Measurements from ENCODE around the gene SYT9. TPM values are rescaled to one million over a fixed set of nuclear protein-coding genes. Genes with fewer than 3 reads are reported as not detected.
A peak's percentile ranks its signal among the peaks of the same experiment; 100 is the strongest.

SYT9 gene
- total and polyA plus RNA-seq, 2 donors (not counting 1 experiment from before 2014, with no cell fraction given), result not detected

DNA sequence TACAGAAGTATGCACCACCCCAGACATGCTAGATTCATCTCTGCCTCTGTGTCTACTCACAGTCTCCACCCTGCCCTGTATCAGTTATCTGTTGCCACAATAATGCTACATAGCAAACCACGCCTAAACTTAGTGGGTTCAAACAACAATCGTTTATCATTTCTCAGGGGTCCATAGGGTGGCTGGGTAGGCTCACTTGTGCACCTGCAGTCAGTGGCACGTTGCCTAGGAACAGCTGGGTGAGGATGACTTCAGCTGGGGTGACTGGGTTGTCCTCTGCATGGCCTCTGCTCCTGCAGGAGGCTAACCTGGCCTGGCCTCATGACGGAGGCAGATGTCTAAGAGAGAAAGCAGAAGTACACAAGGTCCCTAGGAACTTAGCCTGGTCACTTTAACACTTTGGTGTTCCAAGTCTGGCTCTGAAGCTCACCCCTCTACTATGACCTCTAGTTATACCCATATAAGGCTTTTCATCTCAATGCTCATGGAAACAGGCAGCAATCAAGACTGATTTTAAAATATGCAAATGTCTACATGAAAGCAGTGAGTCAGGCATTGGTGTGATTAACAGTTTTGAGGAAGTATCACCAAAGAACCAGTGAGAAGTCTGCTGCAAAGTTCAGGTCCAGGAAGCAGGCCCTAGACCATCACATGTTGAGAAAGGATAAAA lies 244.3 kb downstream of the SYT9 start:
- H3K27ac ChIP-seq (ENCODE audit: low read length in 2 of 2), result peak overlapping the region; percentile 79 to 90
- TF ChIP-seq EZH2 (IDR thresholded peaks at IDR 0.05; ENCODE audit: borderline replicate concordance, insufficient read depth, low read depth, low read length, poor library complexity, severe bottlenecking), result no peak
- TF ChIP-seq, protein P1, sequence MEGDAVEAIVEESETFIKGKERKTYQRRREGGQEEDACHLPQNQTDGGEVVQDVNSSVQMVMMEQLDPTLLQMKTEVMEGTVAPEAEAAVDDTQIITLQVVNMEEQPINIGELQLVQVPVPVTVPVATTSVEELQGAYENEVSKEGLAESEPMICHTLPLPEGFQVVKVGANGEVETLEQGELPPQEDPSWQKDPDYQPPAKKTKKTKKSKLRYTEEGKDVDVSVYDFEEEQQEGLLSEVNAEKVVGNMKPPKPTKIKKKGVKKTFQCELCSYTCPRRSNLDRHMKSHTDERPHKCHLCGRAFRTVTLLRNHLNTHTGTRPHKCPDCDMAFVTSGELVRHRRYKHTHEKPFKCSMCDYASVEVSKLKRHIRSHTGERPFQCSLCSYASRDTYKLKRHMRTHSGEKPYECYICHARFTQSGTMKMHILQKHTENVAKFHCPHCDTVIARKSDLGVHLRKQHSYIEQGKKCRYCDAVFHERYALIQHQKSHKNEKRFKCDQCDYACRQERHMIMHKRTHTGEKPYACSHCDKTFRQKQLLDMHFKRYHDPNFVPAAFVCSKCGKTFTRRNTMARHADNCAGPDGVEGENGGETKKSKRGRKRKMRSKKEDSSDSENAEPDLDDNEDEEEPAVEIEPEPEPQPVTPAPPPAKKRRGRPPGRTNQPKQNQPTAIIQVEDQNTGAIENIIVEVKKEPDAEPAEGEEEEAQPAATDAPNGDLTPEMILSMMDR (IDR thresholded peaks at IDR 0.05), result no peak
- H3K9ac ChIP-seq (ENCODE audit: low read length), result peak overlapping the region; percentile 5
- DNase-seq (peak; percentile 82), ATAC-seq (ENCODE audit: low read depth) (peak; percentile 83)
- Mint-ChIP-seq H3K4me1 (peaks cover 66% of the 10 kb centered on the region), H3K27me3 (no peaks in the 10 kb centered on the region), H3K27ac (peak overlapping the region; percentile 94), H3K9me3 (ENCODE audit: insufficient read depth) (no peaks in the 10 kb centered on the region), H3K4me3 (peak overlapping the region; percentile 76)
- no peaks in the 10 kb centered on the region for H4K20me1 ChIP-seq (ENCODE audit: control insufficient read depth, insufficient read depth, low read length, poor library complexity, severe bottlenecking)
- H3K79me2 ChIP-seq (ENCODE audit: control insufficient read depth, insufficient read depth, low read length), result peaks cover 9% of the 10 kb centered on the region
- POLR2A ChIA-PET, result interaction anchor here (1.0 to 1.6 kb wide), 3 partner anchors 16 to 24 kb away, joined by 3 to 13 read pairs (median 7); partner anchors contain the start of gene PPFIBP2
- CTCF ChIA-PET, result interaction anchor here (0.6 to 3.9 kb wide), 9 partner anchors 10 to 749 kb away, joined by 3 to 33 read pairs (median 4); partner anchors contain the start of genes OLFML1 and PPFIBP2
- H3K4me1 ChIP-seq (ENCODE audit: control insufficient read depth in 2 of 2, insufficient read depth in 2 of 2, low read length in 2 of 2), result peaks cover 67 to 73% of the 10 kb centered on the region in 2 donors
- 20% methylated on average over 4 of the region's 4 CpGs for WGBS (ENCODE audit: insufficient coverage)
- no peak overlapping the region for H2AFZ ChIP-seq (ENCODE audit: insufficient read depth, low read depth, low read length, poor library complexity, severe bottlenecking)
- H3K27me3 ChIP-seq (replicated peaks in 1 of 4; ENCODE audit: control extremely low read depth in 1 of 4, control insufficient read depth in 3 of 4, insufficient read depth in 4 of 4, low read length in 3 of 4), result no peaks in the 10 kb centered on the region
- H3K9me3 ChIP-seq (ENCODE audit: control extremely low read depth in 1 of 3, control insufficient read depth in 2 of 3, insufficient read depth in 1 of 3, low read length in 2 of 3), result no peaks in the 10 kb centered on the region
- H3K4me2 ChIP-seq (replicated peaks; ENCODE audit: low read depth, low read length, poor library complexity, severe bottlenecking), result peak overlapping the region; percentile 55
- H3K36me3 ChIP-seq (replicated peaks in 1 of 2; ENCODE audit: control extremely low read depth in 1 of 2, control insufficient read depth in 1 of 2, extremely low read depth in 1 of 2, insufficient read depth in 2 of 2, low read length in 1 of 2), result no peaks in the 10 kb centered on the region
- intact Hi-C loops (cut with micrococcal nuclease), result loop anchor here (1.0 to 5.0 kb wide), 5 partner anchors 16 to 1259 kb away; partner anchors contain the start of gene CNGA4
- H3K4me3 ChIP-seq (ENCODE audit: control extremely low read depth in 1 of 5, extremely low read depth in 1 of 5, insufficient read depth in 1 of 5, low read depth in 2 of 5, low read length in 4 of 5), result no peak overlapping the region

DNA sequence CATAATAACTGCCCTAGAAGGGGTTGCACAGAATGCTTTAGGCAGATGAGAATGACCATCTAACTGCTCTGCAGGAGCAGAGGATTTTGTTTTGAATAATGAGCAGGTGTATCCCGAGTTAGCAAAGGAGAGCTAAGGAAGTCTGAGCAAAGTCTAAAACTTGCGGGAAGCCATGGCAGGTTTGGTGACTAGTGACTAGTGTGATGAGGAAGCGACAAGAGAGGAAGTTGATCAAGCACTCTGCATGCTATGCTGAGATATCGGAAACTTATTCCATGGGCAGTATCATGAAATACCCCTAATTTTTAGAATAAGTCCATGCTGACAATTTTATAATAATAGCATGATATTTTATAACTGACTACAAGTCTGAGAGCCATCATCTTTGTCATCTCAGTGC lies 246.5 kb downstream of the SYT9 start:
- H3K4me1 Mint-ChIP-seq, result peaks cover 53% of the 10 kb centered on the region
- POLR2A ChIA-PET, result no interaction called here
- H3K4me3 Mint-ChIP-seq, result peak overlapping the region; percentile 75
- Histone ChIP-seq H3K9me3 (ENCODE audit: control extremely low read depth in 1 of 3, control insufficient read depth in 2 of 3, insufficient read depth in 1 of 3, low read length in 2 of 3) (no peaks in the 10 kb centered on the region), H2AFZ (ENCODE audit: insufficient read depth, low read depth, low read length, poor library complexity, severe bottlenecking) (peak overlapping the region; percentile 20), H3K27ac (ENCODE audit: low read length in 2 of 2) (peak overlapping the region; percentile 50 to 90), H3K4me2 (replicated peaks; ENCODE audit: low read depth, low read length, poor library complexity, severe bottlenecking) (peak overlapping the region; percentile 38), H3K79me2 (ENCODE audit: control insufficient read depth, insufficient read depth, low read length) (peaks cover 3% of the 10 kb centered on the region), H3K36me3 (replicated peaks in 1 of 2; ENCODE audit: control extremely low read depth in 1 of 2, control insufficient read depth in 1 of 2, extremely low read depth in 1 of 2, insufficient read depth in 2 of 2, low read length in 1 of 2) (peaks cover 0 to 5% of the 10 kb centered on the region in 2 experiments), H3K9ac (ENCODE audit: low read length) (no peak overlapping the region), H3K27me3 (replicated peaks in 1 of 4; ENCODE audit: control extremely low read depth in 1 of 4, control insufficient read depth in 3 of 4, insufficient read depth in 4 of 4, low read length in 3 of 4) (no peaks in the 10 kb centered on the region), H3K4me3 (ENCODE audit: control extremely low read depth in 1 of 5, extremely low read depth in 1 of 5, insufficient read depth in 1 of 5, low read depth in 2 of 5, low read length in 4 of 5) (peak overlapping the region in 1 of 5 experiments; percentile 15), H4K20me1 (ENCODE audit: control insufficient read depth, insufficient read depth, low read length, poor library complexity, severe bottlenecking) (no peaks in the 10 kb centered on the region), H3K4me1 (ENCODE audit: control insufficient read depth in 2 of 2, insufficient read depth in 2 of 2, low read length in 2 of 2) (peaks cover 52 to 62% of the 10 kb centered on the region in 2 donors)
- H3K27me3 Mint-ChIP-seq, result no peaks in the 10 kb centered on the region
- no peak for TF ChIP-seq EZH2 (IDR thresholded peaks at IDR 0.05; ENCODE audit: borderline replicate concordance, insufficient read depth, low read depth, low read length, poor library complexity, severe bottlenecking)
- TF ChIP-seq, protein P1 (IDR thresholded peaks at IDR 0.05), result no peak
- WGBS (ENCODE audit: insufficient coverage), result 0% methylated on average over 2 of the region's 4 CpGs
- CTCF ChIA-PET, result interaction anchor here (0.7 to 3.9 kb wide), 2 partner anchors 10 to 14 kb away, joined by 3 to 33 read pairs; partner anchors contain the start of gene PPFIBP2
- no peak for ATAC-seq (ENCODE audit: low read depth)
- peak overlapping the region; percentile 83 for H3K27ac Mint-ChIP-seq
- intact Hi-C loops (cut with micrococcal nuclease), result loop anchor here (5.0 kb wide), 2 partner anchors 56 to 1261 kb away; partner anchors contain the start of gene CNGA4
- no peaks in the 10 kb centered on the region for H3K9me3 Mint-ChIP-seq (ENCODE audit: insufficient read depth)
- peak; percentile 45 for DNase-seq

All from B cell (primary cell).